HG02588 (cell line): ENCODE measurements around the gene SSBP4.

Source experiments
- ATAC-seq: cut with Tn5 transposase; IDR thresholded peaks from one replicate; pipeline ENCODE4 v1.9.1; 2021; ENCODE audit warnings: mild to moderate bottlenecking, moderate library complexity; ENCODE audit not compliant: unreplicated experiment

SSBP4 gene

DNA sequence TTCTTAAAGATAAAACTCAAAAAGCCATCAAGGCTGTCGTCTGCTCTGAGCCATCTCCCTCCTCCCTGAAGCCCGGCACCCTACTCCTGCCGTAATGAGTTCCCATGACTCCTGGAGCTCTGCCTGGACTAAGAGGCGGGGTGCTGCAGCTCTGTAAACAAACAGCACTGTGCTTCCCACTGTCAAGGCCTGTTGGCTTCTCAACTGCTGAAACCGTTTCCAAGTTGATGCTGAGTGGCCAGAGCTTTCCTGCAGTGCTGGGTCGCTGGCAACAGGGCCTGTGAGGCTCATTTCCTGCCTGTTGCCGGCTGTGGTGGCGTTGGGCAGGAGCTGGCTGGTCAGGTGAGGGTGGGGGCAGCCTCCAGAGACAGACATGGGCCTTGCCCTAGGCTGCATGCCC is 45.4 kb downstream of the SSBP4 start:
- no peak for ATAC-seq

DNA sequence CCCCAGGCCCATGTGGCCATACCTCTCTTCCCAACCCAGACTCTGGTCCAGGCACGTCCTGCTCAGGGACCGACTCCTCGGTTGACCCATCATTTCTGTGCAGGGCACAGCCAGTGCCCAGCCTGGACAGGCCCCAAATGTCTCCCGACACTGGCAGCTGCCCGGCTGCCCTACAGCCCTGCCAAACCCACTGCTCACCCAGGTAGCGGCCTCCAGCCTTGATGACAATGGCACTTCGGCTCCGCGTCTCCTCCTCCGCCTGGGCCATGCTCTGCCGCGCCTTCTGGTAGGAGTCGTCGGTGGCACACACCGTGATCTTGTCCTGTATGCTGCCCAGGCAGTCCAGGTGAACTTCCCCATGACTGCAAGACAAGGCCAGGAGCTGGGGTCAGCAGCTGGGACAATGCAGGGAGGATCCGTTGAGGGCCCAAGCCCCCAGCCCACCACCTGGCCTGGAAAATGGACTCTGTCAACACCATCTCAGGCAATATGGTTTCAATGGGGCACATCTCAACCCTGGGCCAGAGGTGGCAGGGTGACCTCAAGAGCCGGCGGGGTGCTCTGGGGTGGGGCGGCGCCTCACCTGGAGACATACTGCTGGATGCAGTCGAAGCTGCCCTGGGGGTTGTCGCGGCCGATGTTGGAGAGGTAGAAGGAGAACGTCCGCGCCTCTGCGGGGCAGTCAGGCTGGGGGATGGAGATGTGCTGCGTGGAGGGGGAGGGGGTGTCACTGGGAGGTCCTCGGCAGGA is 46.2 kb downstream of the SSBP4 start:
- no peak for ATAC-seq

DNA sequence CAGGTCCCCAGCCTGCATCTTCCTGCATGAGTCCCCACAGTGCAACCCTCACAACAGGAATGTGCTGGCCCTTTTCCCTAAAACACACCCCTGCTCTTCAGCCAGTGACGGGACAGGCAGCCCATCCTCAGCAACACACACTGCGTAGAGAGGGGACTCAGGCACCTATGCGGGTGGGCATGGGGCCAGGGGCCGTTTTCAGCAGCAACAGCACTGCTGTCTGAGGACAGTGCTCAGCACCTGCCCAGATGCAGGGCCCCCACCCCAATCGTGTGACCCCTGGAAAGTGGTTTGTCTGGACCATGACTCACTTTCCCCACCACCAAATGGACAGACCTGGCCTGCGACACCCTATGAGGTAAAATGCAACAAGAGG is 46.8 kb downstream of the SSBP4 start:
- ATAC-seq: no peak

DNA sequence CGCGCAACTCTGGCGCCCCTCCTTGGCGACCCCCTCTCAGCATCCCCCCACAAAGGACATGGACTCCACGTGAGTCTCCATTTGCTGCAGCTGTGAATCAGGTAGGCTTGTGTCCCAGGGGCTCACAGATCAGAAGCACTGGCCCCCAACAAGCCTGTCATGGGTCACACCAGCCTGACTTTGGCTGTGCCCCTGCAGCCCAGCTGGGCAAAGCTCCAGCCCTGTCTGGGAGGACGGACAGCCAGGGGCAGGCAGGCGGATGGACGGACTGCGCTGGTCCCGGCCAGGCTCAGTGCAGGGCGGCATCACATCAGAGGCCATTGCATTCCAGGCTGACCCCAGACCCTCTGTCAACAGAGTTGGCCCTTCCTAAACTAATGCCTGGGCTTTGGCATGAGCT is 47.2 kb downstream of the SSBP4 start:
- ATAC-seq: no peak

DNA sequence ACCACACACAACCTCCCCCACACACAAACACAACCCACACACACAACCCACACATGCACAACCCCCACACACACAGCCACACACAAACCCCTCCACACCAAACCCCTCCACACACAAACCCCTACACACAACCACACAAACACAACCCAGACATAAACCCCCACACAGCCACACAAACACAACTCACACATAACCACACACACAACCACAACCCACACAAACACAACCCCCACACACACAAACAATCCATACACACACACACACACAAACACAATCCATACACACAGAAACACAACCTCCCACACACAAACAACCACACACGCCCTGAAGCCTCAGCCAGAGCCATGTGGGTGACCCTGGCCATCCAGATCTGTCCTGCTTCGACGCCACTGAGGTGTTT is 48.8 kb downstream of the SSBP4 start:
- no peak for ATAC-seq

DNA sequence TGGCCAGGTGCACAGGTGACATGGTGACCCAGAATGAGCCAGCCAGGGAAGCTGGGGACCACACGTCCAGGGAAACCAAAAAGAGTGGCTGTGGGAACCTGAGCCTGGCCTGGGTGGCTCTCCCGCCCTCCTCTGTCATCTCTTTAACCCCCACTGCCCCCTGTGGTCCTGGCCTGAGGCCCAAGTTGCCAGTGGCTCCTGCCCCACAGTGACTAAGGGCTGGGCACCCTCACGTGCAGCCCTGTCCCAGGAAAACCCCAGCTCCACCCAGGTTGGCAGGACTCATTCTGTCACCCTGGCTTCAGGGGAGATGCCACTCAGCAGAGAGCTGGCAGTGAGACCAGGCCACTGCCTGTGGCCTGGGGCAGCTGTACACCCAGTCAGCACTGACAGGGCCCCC is 49.3 kb downstream of the SSBP4 start:
- no peak for ATAC-seq

DNA sequence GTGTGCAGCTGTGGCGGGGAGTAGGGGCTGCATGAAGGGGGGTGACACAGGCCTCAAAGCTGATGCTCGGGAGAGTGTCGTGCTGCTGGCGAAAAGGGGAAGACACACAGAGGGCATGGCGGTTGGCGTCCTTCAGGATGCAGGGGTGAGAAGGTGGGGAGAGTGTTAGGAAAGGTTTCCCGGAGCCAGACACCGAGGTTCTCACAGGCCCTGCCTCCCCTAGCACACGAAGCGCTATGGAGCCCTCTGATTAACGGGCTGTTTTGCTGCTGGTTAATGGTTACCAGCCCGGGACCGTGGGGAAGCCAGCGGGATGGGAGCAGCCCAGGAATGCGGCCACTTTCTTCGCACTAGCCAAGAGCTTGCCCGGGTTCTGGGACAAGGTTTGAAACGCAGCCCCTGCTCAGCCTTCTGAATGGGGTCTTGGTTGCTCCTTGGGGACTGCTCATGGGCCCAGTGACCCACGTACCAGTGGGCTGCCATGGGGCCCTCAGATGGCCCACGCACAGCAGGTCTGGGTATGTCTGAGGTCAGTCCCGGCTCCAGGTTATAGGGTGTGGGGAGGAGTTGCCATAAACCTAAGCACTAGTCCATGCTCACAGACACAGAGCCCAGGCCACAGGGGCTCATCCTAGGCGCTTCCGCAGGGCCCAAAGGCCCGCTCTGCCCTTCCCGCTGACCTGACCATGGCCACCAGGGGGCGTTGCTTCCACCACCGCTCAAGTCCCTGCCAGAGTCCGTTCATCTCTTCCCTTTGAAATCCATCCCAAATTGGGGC is 50.1 kb downstream of the SSBP4 start:
- no peak for ATAC-seq

DNA sequence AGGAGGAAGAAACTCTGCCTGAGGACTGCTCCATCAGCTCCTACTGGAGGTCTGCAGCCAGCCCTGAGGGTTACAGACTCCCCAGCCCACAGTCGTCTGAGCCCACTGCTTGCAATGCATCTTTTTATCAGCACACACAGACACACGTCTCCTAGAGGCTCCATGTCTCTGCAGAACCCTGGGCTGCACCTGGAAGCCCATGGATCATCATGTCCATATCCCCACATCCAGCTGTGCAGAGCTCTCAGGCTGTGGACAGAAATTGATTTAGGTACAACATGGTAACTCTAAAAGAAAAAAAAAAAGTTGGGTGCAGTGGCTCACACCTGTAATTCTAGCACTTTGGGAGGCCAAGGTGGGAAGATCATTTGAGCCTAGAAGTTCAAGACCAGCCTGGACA is 51.6 kb downstream of the SSBP4 start:
- ATAC-seq: no peak

DNA sequence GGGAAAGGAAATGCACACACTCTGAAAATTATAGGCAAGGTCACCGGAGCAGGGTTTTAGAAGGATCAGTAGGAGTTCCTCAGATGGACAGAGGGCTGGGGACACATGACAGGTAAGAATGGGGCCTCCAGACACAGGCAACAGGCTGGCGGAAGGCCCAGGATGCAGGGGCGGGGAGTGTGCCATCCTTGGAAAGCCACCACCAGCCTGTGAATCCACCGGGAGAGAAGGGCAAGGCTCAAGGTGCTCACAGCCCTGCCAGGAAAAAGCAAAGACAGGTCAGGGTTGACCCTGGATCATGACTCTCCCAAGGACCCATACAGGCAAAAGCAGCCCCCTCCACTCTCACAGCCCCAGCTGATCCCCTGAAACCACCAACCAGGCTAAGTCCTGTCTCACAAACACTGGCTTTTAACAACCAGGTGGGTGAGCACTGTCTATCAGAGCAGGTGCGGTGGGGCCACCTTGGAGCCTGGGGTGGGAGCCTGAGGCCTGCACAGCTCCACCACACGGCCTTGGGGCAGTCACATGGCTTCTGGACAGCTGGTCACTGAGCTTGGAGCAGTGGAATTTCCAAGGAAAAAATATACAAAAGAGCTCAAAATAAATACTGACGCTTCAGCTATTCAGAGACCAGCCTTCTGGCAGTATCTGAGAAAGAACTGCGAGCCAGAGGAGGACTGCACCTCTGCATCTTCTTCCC is 54.0 kb downstream of the SSBP4 start:
- no peak for ATAC-seq

DNA sequence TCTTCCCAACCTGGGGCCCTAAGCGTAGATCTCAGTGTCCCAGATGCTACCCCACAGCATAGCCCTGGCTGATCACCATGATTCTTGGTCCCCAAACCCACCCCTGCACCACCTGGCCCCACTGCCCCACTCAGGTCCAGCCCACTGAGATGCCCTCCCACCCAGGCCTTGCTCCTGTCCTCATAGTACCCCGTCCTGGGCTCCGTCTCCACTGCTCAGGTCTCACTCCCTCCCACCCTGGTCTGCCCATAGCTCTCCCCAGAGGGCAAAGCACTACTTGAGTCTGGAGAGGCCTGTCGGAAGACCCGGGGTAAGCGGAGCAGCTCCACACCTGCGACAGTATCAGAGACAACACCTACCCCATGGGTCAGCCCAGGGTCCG is 54.5 kb downstream of the SSBP4 start:
- no peak for ATAC-seq

DNA sequence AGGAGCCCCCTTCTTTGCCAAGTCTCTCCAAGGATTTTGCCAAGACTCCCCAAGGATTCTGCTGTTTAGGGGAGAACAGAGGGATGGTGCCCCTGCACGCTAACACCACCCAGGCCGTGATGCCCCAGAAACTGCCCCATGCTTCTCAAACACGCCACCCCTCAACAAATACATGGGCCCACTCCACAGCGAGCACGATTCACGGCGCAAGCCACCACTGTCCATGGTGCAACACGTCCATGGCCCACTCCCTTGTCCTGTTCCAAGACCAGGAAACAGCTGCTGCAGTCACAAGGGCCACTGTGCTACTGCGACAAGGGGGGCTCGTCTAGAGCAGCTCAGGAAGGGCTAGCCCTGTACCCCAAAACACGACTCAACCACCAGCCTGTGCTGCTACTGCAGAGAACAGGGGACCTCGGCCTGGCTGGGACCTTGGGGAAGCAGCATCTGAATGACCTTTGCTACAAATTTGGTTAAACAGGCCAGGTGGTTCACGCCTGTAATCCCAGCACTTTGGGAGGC is 55.2 kb downstream of the SSBP4 start:
- no peak for ATAC-seq

DNA sequence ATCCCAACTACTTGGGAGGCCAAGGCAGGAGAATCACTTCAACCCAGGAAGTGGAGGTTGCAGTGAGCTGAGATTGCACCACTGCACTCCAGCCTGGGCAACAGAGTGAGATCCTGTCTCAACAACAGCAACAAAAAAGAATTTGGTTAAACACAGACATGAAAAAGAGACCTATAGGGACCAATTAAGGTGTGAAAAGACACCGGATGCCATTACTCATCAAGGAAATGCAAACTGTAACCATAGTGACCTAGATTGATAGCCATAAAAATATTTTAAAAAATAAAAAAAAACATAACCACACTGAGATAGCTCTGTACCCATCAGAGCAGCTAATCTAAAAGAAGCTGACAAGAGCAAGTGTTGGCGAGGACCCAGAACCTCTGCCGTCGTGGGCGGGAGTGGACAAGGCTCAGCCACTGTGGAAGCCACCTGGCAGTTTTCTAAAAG is 55.8 kb downstream of the SSBP4 start:
- no peak for ATAC-seq

DNA sequence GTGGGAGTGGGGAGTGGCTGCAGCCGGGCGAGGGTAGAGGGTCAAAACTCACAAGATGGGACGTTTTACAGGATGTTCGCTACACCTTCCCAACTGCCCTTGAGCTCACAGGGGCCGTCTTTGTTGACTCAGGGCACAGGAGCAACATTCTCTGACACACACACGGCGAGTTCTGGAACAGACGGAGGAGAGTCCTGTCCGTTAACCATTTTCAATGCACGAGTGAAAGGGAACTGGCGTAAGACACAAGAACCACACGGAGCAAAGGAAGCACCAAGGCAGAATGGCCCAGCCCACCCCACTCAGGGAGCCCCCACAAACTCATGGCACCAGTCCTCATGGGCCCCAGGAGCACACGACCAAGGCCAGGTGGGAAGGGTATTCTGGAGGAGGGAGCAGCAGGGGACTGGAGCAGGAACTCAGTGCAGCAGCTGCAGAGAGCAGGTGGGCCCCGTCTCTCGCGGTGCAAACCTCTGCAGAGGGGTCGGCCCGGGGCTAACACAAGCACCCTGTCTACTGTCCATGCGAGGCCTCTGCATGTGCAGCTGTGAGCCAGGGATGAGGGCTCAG is 56.6 kb downstream of the SSBP4 start:
- no peak for ATAC-seq

DNA sequence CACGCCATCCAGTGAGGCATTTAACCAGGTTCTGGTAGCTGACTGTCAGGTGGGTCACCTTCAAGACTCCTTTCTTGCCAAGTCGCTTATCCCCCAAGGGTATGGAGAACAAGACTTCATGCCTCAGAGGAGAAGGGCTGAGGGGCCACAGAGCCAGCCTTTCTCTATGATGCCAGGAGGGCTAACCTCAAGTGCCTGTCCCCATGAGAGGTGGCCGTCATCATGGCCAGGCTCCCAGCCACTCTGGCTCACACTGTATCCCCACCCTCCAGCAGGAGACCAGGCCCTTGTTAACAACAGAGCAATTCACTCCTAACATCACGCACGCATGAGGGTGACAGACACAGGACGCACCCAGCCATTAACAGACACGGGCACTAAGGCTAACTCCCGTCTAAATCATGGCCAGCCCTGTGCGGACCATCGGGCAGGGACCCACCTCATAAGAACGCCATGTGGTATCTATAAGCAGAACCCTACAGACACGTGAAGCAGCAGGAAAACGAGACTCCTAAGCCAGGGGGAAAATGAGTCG is 57.4 kb downstream of the SSBP4 start:
- no peak for ATAC-seq

DNA sequence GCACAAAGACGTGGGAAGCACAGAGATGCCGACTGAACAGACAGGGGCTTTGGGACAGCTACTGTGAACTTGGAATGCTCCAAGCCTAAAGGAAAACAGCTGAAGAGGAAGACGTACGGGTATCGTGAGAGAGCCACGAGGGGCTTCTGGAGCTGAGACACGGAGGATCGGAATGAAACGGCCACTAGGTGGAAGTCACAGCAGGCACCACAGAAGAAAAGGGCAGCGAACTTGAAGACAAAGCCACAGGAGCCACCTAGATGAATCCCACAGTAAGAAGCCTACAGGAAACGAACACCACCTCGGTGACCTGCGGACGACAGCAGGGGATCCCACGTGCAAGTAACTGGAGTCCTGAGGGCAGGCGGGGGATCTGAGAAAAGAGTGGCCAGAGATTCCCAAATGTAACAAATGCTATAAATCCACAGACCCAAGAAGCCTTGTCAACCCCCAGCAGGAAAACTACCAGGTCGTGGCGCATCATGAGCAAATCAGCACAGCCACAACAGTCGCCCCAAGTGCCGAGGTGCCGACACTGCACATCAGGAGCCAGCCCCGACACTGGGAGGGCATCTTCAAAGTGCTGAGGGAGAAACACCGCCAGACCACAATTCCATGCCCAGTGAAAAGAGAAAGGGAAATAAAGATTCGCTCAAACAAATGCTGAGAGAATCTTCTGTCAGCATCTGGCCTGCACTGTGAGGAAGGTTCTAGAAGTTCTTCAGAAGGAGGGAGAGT is 58.0 kb downstream of the SSBP4 start:
- ATAC-seq: no peak

DNA sequence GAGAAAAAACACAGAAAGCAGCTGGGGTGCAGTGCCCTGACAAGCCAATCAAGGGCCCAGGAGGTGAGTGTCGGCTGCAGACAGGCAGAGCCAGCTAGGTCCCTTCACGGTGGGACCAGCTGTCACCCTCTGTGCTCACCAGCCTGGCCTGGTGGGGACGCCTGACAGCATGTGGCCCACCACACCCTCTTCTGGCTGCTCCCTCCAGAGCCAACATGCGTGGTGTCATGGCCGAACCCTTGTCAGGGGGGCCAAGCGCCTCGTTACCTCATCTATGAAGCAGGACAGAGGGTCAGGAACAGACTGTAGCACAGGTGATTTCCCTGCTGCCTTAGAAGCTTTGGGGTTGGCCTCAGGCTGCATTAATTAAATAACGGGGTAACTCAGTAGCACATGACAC is 58.8 kb downstream of the SSBP4 start:
- no peak for ATAC-seq

DNA sequence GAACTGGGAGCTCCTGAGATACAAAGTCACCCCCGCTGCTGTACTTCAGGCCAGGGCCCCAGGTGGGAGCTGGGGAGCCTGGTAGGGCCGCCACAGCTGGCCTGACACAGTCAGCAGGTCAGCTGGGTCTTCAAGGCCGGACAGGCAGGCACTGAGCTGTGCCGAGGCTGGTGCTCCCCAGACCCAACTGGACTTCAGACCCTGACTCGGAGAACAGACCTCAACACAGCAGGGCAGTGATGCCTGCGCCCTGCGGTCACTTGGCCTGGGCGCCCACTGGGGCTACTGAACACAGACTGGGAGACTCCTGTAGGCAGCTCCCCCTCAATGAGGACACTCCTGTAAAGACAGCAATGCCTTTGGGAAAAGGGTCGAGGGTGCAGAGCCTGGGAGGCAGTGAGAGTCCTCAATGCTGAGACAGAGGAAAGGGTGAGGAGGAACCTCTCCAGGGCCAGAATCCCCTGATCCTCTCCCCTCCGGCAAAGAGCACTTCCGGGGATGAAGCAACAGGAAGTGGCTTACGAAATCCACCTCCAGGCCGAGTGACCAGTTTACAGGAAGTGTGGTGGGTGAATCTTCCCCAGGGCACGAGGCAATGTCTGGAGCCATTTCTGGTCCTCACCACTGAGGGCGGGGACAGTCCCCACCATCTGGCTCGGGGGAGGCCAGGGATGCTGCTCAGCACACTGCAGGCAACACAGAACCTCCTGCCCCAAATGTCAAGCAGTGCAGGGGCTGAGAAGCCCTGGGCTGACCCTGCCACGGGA is 59.5 kb downstream of the SSBP4 start:
- ATAC-seq: peak; percentile 61

DNA sequence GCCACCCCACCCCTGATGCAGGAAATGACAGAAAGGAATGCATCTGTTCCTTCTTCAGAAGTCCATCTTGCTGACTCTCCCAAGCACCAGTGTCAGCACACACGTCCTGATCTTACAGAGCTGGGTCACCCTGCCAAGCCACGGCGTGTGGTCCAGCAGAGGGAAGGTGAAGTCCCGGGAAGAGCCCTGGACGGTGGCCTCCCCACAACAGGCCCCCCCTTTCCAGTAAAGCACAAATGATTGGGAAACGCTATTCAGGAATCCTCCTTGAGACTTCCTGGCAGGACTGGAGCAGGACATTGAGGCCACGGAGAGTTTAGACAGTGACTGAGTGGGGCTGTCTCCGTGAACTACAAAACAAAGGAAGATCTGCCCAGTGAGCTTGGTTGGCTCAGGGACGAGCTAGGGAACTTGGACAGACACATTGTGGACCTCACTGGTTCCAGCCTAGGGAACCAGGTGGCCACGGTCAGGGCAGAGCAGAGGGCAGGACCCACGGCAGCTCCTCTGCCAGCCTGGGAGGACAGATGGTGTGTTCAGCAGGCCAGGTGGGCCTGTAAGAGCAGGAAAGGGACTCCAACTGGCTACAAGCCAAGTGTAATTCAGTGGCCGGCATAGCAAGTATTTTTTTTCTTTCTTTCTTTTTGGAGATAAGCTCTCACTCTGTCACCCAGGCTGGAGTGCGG is 61.0 kb downstream of the SSBP4 start:
- no peak for ATAC-seq
